Caco-2 (cell line): ENCODE measurements around the gene RNF130. TPM values are rescaled to one million over a fixed set of nuclear protein-coding genes. Genes with fewer than 3 reads are reported as not detected.

Experiments
- BruUV-seq: library from RNA; stranded (reverse); fragments of 400-500 nt; replicated peaks from 2 replicates; lab custom pipeline; 2021; lab: Mats Ljungman, UMichigan
- CTCF ChIA-PET: fragments of 300-600 bp; sonication (Branson Sonifier 250); formaldehyde crosslinking; loops from one replicate; lab custom pipeline; 2022; ENCODE audit warnings: antibody characterized with exemption; lab: Charles Lee
- POLR2A ChIA-PET: fragments of 300-600 bp; sonication (Branson Sonifier 250); formaldehyde crosslinking; loops from one replicate; lab custom pipeline; 2022; ENCODE audit warnings: antibody characterized with exemption; lab: Charles Lee
- DNase-seq, 2 experiments: peaks; one replicate each; pipeline versions ENCODE4 v3.0.0 to v3.0.0-alpha.2; 2020 to 2022
- H3K27me3 ChIP-seq: replicated peaks from 2 replicates; pipeline ENCODE4 v1.6.0; 2011; ENCODE audit warnings: low read length; ENCODE audit not compliant: control insufficient read depth, insufficient read depth
- H3K36me3 ChIP-seq: 2 replicates; pipeline ENCODE4 v1.5.1; 2011; ENCODE audit warnings: low read length; ENCODE audit not compliant: control insufficient read depth, insufficient read depth
- H3K4me1 ChIP-seq: fragments of 250-450 bp; sonication (Bioruptor Pico); 2 replicates; pipeline ENCODE4 v1.5.1; 2020; ENCODE audit warnings: mild to moderate bottlenecking
- H3K4me3 ChIP-seq: 2 replicates; pipeline ENCODE4 v1.5.1; 2011; ENCODE audit warnings: low read depth, mild to moderate bottlenecking, control low read depth, low read length
- H3K9me3 ChIP-seq: fragments of 250-450 bp; sonication (Bioruptor Pico); 2 replicates; pipeline ENCODE4 v1.5.1; 2020; ENCODE audit warnings: mild to moderate bottlenecking, moderate library complexity
- H3K27ac Mint-ChIP-seq: one replicate; pipeline ENCODE4 v1.8.0; 2022; ENCODE audit warnings: mixed read lengths; ENCODE audit not compliant: unreplicated experiment
- H3K27me3 Mint-ChIP-seq: one replicate; pipeline ENCODE4 v1.8.0; 2022; ENCODE audit warnings: mixed read lengths; ENCODE audit not compliant: insufficient read depth, unreplicated experiment
- H3K36me3 Mint-ChIP-seq: one replicate; pipeline ENCODE4 v1.8.0; 2022; ENCODE audit warnings: mild to moderate bottlenecking, mixed read lengths; ENCODE audit not compliant: insufficient read depth, unreplicated experiment
- H3K4me1 Mint-ChIP-seq: one replicate; pipeline ENCODE4 v1.8.0; 2022; ENCODE audit warnings: low read depth, mixed read lengths; ENCODE audit not compliant: unreplicated experiment
- H3K4me3 Mint-ChIP-seq: one replicate; pipeline ENCODE4 v1.8.0; 2022; ENCODE audit warnings: mild to moderate bottlenecking, moderate library complexity, mixed read lengths; ENCODE audit not compliant: unreplicated experiment
- H3K9me3 Mint-ChIP-seq: one replicate; pipeline ENCODE4 v1.8.0; 2022; ENCODE audit warnings: mixed read lengths; ENCODE audit not compliant: unreplicated experiment
- intact Hi-C: fragments of 100-400 bp; cut with micrococcal nuclease; formaldehyde crosslinking; loops from one replicate; pipeline ENCODE4 v1.10.0; 2022; ENCODE audit not compliant: unreplicated experiment
- total RNA-seq: library from RNA; stranded (reverse); gene quantifications from 2 replicates; pipeline ENCODE4 v1.2.3, GENCODE V29; 2022
- TF ChIP-seq, protein P1 (sequence below), 2 experiments: fragments of 200-600 bp in 1 of 2; IDR thresholded peaks; 1 replicate in 1 of 2; 2 replicates in 1 of 2; pipeline versions ENCODE4 v1.5.1 to v1.8.0; 2011 to 2022; ENCODE audit warnings: antibody characterized with exemption in 1 of 2, control low read depth in 1 of 2, inconsistent platforms in 1 of 2, low read depth in 1 of 2, low read length in 1 of 2, mild to moderate bottlenecking in 1 of 2, moderate library complexity in 1 of 2; ENCODE audit not compliant: insufficient read depth in 1 of 2, severe bottlenecking in 1 of 2, unreplicated experiment in 1 of 2

The RNF130 gene
- total RNA-seq, 1 experiment from 2014 or later, result 34.5 TPM

DNA sequence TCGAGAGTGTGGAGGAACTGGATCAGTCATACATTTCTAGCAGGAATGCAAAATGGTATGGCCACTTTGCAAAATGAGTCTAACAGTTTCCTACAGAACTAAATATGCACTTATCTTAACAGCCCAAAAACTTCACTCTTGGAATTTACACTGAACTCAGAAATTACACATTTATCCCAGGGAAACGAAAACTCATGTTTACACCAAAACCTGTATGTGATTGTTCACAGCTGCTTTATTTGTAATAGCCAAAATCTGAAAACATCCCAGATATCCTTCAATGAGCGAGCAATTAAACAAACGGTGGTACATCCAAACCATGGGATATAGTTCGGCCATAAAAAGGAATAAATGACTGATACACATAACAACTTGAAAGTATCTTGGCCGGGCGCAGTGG is 62.0 kb downstream of the RNF130 start:
- POLR2A ChIA-PET, result no interaction called here
- Histone ChIP-seq H3K9me3 (no peaks in the 10 kb centered on the region), H3K27me3 (no peaks in the 10 kb centered on the region), H3K36me3 (no peaks in the 10 kb centered on the region; the same call in 1 of the 2 replicates), H3K4me3 (no peak overlapping the region), H3K4me1 (no peaks in the 10 kb centered on the region)
- Mint-ChIP-seq H3K36me3 (no peaks in the 10 kb centered on the region), H3K4me3 (no peak overlapping the region), H3K27ac (no peak overlapping the region), H3K9me3 (no peaks in the 10 kb centered on the region), H3K4me1 (peaks cover 7% of the 10 kb centered on the region), H3K27me3 (no peaks in the 10 kb centered on the region)
- TF ChIP-seq, protein P1, sequence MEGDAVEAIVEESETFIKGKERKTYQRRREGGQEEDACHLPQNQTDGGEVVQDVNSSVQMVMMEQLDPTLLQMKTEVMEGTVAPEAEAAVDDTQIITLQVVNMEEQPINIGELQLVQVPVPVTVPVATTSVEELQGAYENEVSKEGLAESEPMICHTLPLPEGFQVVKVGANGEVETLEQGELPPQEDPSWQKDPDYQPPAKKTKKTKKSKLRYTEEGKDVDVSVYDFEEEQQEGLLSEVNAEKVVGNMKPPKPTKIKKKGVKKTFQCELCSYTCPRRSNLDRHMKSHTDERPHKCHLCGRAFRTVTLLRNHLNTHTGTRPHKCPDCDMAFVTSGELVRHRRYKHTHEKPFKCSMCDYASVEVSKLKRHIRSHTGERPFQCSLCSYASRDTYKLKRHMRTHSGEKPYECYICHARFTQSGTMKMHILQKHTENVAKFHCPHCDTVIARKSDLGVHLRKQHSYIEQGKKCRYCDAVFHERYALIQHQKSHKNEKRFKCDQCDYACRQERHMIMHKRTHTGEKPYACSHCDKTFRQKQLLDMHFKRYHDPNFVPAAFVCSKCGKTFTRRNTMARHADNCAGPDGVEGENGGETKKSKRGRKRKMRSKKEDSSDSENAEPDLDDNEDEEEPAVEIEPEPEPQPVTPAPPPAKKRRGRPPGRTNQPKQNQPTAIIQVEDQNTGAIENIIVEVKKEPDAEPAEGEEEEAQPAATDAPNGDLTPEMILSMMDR (IDR thresholded peaks at IDR 0.05; ENCODE audit: insufficient read depth in 1 of 2, low read depth in 1 of 2, low read length in 1 of 2, severe bottlenecking in 1 of 2, unreplicated experiment in 1 of 2), result no peak
- no TSS peak for BruUV-seq
- DNase-seq, result no peak
- intact Hi-C loops, result no loop called here
- CTCF ChIA-PET, result no interaction called here

DNA sequence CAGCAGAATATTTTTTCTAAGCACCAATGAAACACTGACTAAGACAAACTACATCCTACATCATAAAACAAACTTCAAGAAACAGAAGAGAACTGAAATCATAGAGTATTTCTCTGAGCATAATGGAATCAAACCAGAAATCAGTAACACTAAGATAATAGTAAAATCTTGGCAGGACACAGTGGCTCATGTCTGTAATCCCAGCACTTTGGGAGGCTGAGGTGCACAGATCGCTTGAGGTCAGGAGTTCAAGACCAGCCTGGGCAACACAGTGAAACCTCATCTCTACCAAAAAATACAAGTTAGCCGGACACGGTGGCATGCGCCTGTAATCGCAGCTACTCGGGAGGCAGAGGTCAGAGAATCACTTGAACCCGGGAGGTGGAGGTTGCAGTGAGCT is 63.1 kb downstream of the RNF130 start:
- ChIA-PET CTCF (no interaction called here), POLR2A (no interaction called here)
- TF ChIP-seq, protein P1 (IDR thresholded peaks at IDR 0.05; ENCODE audit: insufficient read depth in 1 of 2, low read depth in 1 of 2, low read length in 1 of 2, severe bottlenecking in 1 of 2, unreplicated experiment in 1 of 2), result no peak
- Mint-ChIP-seq H3K27me3 (no peaks in the 10 kb centered on the region), H3K4me1 (peaks cover 10% of the 10 kb centered on the region), H3K36me3 (no peaks in the 10 kb centered on the region), H3K4me3 (no peak overlapping the region), H3K27ac (no peak overlapping the region), H3K9me3 (no peaks in the 10 kb centered on the region)
- intact Hi-C loops, result no loop called here
- no peaks in the 10 kb centered on the region for H3K9me3 ChIP-seq
- H3K27me3 ChIP-seq, result no peaks in the 10 kb centered on the region
- BruUV-seq, result no TSS peak
- peaks cover 2% of the 10 kb centered on the region for H3K4me1 ChIP-seq
- H3K36me3 ChIP-seq, result no peaks in the 10 kb centered on the region; the same call in 1 of the 2 replicates
- H3K4me3 ChIP-seq, result no peak overlapping the region
- no peak for DNase-seq

DNA sequence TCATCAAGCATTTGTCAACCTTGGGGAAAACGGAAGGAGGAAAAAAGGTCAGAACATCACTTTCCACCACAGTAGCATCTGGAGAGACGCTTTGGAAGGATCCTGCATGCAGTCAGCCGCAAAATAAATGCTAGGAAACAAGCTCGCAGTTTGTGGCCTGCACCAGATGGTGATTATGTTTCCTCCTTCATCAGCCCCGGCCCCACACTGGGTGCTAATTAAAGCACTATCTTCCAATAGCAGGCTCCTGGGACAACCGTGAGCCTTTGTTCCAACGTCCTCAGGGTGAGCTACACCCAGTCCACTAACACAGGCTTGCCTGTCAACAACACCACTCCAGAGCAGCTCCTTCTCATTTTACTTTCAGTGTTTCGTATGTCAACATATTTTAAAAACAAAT is 64.0 kb downstream of the RNF130 start:
- no peak overlapping the region for H3K4me3 ChIP-seq
- TF ChIP-seq, protein P1 (IDR thresholded peaks at IDR 0.05; ENCODE audit: insufficient read depth in 1 of 2, low read depth in 1 of 2, low read length in 1 of 2, severe bottlenecking in 1 of 2, unreplicated experiment in 1 of 2), result no peak
- CTCF ChIA-PET, result interaction anchor here (0.6 kb wide), 1 partner anchor 127 kb away, joined by 3 read pairs; no protein-coding TSS in a partner anchor

More for the DNA sequence above, 64.0 kb downstream of the RNF130 start:
- Mint-ChIP-seq H3K4me3 (no peak overlapping the region), H3K27ac (no peak overlapping the region), H3K4me1 (peaks cover 18% of the 10 kb centered on the region), H3K27me3 (no peaks in the 10 kb centered on the region), H3K9me3 (no peaks in the 10 kb centered on the region), H3K36me3 (no peaks in the 10 kb centered on the region)
- Histone ChIP-seq H3K4me1 (peaks cover 8% of the 10 kb centered on the region), H3K36me3 (no peaks in the 10 kb centered on the region; the same call in 1 of the 2 replicates), H3K9me3 (no peaks in the 10 kb centered on the region), H3K27me3 (no peaks in the 10 kb centered on the region)
- POLR2A ChIA-PET, result no interaction called here
- intact Hi-C loops, result no loop called here
- no peak for DNase-seq
- no TSS peak for BruUV-seq
